ENCODE measurements around the gene BCAT1.
"Not testable (repeated sequence)": the region's sequence is repeated elsewhere in the genome, so short reads cannot be mapped to it uniquely, and the experiment has no call there.

BCAT1 gene

GRCh38 chr12:24896171-24896570, 52.7 kb downstream of the BCAT1 start:
- DNase-seq: no peak

DNA sequence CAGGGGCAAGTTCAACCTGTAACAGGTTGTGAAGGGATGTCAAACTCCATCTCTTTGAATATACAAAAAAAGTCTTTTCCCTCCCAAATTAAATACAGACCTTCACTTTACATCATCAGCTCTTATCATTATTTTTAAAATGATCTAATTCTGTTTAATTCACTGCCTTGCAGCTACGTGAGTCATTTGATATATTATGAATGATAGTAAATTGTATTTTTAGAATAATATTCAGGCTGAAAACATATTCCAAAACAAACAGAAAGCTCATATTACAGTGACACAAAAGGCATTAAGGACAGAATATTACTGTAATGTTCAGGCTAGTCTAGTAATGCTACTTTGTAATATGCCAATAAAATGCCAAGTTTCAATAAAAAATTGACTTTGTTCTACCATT, 53.3 kb downstream of the BCAT1 start:
- DNase-seq: no peak

DNA sequence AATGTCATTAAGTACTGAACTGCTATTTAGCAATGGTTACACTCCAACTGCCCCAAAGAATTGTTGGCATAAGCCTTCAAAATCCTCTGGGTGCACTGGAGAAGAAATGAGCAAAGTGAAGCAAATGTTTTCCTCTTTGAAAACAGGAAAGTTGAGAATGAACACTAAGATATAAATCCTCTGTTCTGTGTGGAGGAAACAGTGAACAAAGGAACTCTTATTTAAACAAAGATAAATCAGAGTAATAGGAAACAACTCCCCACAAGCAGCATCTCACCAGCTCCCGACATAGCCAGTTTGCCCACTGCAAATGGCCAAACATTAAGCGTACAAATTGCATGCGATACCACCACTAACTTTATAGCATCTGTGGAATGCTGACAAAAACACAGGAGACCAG, 54.0 kb downstream of the BCAT1 start:
- no peak for DNase-seq

DNA sequence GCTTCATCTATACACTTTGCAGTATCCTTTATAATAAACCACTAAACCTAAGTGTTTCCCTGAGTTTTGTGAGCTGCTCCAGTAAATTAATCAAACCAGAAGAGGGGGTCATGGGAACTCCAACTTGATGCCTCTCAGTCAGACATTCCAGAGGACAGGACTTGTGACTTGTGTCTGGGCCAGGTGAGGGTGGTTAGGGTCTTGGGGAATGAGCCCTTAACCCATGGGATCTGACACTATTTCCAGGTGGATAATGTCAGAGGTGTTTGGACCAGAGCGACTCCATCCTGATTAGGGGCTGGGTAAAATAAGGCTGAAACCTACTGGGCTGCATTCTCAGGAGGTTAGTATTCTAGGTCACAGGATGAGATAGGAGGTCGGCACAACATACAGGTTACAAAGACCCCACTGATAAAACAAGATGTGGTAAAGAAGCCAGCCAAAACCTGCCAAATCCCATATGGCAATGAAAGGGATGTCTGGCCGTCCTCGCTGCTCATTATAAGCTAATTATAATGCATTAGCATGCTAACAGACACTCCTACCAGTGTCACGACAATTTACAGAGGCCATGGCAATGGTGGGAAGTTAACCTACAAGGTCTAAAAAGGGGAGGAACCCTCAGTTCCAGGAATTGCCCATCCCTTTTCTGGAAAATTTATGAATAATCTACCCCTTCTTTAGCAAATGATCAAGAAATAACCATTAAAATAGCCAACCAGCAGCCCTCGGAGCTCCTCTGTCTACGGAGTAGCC, 58.7 kb downstream of the BCAT1 start:
- DNase-seq: no peak

DNA sequence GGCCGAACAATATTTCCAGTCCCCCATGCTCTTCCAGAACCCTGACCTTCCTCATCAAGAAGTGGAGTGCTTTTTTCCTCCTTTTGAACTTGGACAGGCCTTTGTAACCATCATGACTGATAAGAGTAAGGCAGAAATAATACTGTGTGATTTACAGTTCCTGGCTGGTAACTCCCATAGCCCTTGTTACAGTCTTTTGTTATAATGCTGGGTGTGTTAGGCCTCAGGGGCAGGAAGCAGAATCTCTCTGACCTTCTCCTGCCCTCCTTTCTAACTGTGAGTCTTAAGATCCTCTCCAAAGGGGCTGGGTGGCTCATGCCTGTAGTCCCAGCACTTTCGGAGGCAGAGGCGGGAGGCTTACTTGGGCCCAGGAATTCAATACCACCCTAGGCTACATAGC, 59.5 kb downstream of the BCAT1 start:
- DNase-seq: no peak

- DNase-seq: no peak
Observed at GRCh38 chr12:24888813-24889212, 60.1 kb downstream of the BCAT1 start.

GRCh38 chr12:24884911-24885310, 64.0 kb downstream of the BCAT1 start:
- DNase-seq: no peak

- no peak for DNase-seq
Observed at GRCh38 chr12:24881724-24882371, 67.1 kb downstream of the BCAT1 start.

- DNase-seq: no peak
Observed at GRCh38 chr12:24881227-24881626, 67.7 kb downstream of the BCAT1 start.

GRCh38 chr12:24880732-24881131, 68.2 kb downstream of the BCAT1 start:
- DNase-seq: no peak

GRCh38 chr12:24879644-24880043, 69.3 kb downstream of the BCAT1 start:
- no peak for DNase-seq

- DNase-seq: no peak
Observed at GRCh38 chr12:24875014-24875413, 73.9 kb downstream of the BCAT1 start.

DNA sequence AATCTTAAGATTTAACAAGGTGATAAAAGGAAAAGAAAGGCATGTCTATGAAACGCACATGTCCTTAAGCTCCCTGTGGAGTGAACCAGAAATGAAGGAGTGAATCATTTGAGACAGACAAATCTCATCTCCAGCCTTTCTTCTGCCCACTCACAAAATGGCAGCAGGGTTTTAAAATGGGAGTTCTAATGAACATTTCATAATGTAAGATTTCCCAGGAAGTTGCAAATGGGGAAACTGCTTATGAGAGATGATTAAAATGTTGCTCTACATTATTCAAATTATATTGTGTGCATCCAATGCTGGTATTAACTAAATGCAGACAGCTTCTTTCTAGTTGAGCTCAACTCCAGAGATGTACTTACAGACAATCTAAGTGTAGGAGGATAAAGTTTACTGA, 76.7 kb downstream of the BCAT1 start:
- no peak for DNase-seq

- not testable (repeated sequence) for DNase-seq
Observed at GRCh38 chr12:24866139-24866538, 82.8 kb downstream of the BCAT1 start.

- DNase-seq: no peak
Observed at GRCh38 chr12:24864796-24865125, 84.1 kb downstream of the BCAT1 start.

DNA sequence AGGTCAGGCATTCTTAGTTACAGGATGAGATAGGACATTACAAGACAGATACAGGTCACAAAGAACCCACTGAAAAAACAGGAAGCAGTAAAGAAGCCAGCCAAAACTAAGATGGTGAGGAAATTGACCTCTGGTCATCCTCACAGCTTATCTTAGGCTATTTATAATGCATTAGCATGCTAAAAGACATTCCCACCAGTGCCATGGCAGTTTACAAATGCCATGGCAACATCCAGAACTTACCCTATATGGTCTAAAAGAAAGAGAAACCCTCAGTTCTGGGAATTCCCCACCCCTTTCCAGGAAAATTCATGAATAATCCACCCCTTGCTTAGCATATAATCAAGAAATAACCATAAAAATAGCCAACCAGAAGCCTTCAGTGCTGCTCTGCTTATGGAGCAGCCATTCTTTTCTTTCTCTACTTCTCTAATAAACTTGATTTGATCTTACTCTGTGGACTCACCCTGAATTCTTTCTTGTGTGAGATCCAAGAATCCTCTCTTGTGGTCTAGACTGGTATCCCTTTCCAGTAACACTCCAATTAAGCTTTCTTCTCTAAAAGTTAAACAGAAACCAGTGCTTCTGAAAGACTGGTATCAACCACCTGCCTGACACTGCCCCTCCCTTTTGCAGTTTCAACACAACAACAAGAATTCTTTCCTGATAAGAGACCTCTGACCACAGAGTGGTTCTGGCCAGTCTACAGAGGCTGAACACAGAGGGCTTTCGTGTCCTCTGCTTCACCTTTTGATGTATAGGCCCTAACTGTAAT, 86.9 kb downstream of the BCAT1 start:
- no peak for DNase-seq

GRCh38 chr12:24860546-24860945, 88.4 kb downstream of the BCAT1 start:
- DNase-seq: no peak

DNA sequence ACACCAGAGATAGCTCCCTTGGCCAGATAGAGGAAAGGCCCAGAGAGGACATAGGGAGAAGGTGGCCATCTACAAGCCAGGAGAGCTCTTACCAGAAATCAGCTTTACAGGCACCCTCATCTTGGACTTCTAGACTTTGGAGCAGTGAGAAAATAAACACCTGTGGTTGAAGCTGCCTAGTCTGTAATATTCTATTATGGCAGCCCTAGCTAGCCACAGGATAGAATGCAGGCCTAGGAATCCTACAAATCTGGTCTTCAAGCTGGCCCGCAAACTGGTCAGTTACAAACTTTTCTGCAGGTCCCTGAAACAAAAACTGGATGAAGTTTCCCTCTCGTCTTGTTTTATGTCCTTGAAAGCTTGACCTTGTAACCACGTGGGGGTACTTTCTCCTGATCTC, 92.4 kb downstream of the BCAT1 start:
- no peak for DNase-seq

DNA sequence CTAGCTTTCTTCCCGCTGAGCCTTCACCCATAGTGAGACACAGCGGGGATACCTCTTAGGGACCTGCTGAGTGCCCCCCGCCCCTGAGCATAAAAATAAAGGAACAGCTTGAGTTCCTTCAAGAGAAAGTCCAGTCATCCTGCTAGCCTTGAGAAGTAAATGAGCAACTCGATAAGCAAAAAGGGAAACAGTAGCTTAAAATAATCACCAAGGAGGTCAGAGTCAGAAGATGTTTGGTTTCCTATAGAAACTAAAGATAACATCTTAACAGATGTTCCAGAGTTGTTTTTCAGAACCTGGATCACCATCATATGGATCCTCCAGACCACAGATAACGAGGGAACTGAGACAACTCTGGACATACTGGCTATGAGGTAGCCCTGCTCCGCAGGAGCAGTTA, 94.0 kb downstream of the BCAT1 start:
- DNase-seq: no peak

DNA sequence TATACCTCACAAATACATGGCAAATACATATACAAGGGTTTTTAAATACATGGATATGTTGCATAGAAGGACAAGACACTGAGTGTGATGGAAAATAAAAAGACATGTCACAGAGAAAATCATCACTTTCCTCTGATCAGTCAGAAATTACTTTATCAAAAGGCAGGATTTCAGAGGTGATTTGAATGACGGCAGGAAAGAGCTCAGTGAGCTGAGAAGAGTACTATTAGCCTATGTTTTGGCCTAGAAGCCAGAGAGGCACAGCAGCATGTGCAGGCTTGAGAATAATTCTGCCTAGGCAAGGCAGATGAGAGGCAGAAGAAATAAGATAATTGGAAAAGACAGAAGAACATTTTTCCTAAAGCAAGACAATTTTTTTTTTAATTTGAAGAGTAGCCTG, 94.9 kb downstream of the BCAT1 start:
- no peak for DNase-seq

DNA sequence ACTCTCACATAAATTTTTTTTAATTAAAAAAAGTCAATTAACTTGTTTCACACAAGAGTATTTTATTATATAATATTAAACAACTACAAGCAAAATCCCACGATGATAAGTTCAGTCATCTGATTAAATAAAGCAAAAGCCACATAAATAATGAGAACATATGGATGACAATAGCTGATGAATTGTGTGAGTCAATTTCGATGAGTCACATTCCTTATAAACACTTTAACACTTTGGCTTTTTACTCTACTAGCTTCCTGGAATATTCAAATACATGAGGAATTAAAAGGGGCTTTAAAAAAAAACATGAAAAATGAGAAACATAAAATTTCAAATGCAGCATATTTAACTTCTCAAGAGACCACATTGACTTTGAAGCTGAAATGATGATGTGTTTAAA, 95.3 kb downstream of the BCAT1 start:
- DNase-seq: no peak

- no peak for DNase-seq
Observed at GRCh38 chr12:24853094-24853493, 95.8 kb downstream of the BCAT1 start.

DNA sequence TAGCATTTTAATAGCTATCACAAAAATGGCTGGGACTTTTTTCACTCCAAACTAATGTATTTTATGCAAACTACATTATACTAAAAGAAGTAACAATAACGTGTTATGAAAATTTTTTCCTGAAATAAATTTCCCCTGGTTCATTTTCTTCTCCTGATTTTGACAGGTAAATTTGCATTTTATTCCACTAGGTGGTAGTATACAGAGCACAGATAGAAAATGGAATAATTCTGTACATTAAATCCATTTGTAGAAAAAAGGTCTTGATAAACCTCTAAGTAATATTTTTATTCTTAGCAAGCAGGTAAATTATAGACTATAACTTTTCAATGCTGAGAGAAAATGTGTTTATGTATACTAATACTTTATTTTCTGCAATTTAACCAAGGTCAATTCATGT, 96.5 kb downstream of the BCAT1 start:
- DNase-seq: no peak

DNA sequence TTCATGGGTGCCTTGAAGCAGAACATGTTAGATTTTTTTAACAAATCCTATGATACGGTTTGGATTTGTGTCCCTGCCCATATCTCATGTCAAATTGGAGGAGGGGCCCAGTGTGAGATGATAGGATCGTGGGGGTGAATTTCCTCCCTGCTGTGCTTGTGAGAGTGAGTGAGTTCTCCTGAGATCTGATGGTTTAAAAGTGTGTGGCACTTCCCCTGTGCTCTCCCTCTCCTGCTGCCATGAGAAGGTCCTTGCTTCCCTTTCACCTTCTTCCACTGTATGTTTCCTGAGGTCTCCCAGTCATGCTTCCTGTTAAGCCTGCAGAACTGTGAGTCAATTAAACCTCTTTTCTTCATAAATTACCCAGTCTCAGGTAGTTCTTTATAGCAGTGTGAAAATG, 97.0 kb downstream of the BCAT1 start:
- DNase-seq: not testable (repeated sequence)
